Endothelial cell of umbilical vein (primary cell): ENCODE data around the gene CDK5.

Experiments
- CTCF ChIP-seq, 2 donors: IDR thresholded peaks; 1 replicate in 1 of 2; 2 replicates in 1 of 2; pipeline ENCODE4 v1.5.1; 2011; ENCODE audit warnings: low read length in 2 of 2, mild to moderate bottlenecking in 2 of 2, moderate library complexity in 2 of 2, control low read depth in 1 of 2, inconsistent platforms in 1 of 2, low read depth in 1 of 2; ENCODE audit not compliant: insufficient read depth in 1 of 2; ENCODE audit errors: extremely low read depth in 1 of 2
- EZH2 ChIP-seq: IDR thresholded peaks from 2 replicates; pipeline ENCODE4 v1.6.1; 2012; ENCODE audit warnings: borderline replicate concordance, low read depth, mild to moderate bottlenecking, moderate library complexity, low read length, inconsistent platforms; ENCODE audit not compliant: severe bottlenecking
- FOS ChIP-seq: IDR thresholded peaks from 2 replicates; pipeline ENCODE4 v1.6.1; 2011; ENCODE audit warnings: mild to moderate bottlenecking, low read length, moderate library complexity, borderline replicate concordance; ENCODE audit not compliant: insufficient read depth
- JUN ChIP-seq: IDR thresholded peaks from 2 replicates; pipeline ENCODE4 v1.6.1; 2011; ENCODE audit warnings: borderline replicate concordance, low read depth; ENCODE audit not compliant: insufficient read length, insufficient read depth
- MAX ChIP-seq: IDR thresholded peaks from 2 replicates; pipeline ENCODE4 v1.6.1; 2011; ENCODE audit not compliant: insufficient read depth, insufficient read length
- POLR2A ChIP-seq: IDR thresholded peaks from 2 replicates; pipeline ENCODE4 v1.6.1; 2012; ENCODE audit warnings: low read depth, mild to moderate bottlenecking, control low read depth, low read length
- POLR2AphosphoS5 ChIP-seq: IDR thresholded peaks from 2 replicates; pipeline ENCODE4 v1.6.1; 2012; ENCODE audit warnings: low read depth, mild to moderate bottlenecking, control low read depth, low read length, moderate library complexity; ENCODE audit not compliant: insufficient read depth

GRCh38 chr7:151014950-151015349 lies 42.7 kb downstream of the CDK5 start:
- TF ChIP-seq CTCF (IDR thresholded peaks at IDR 0.05; ENCODE audit: extremely low read depth in 1 of 2, insufficient read depth in 1 of 2, low read depth in 1 of 2, low read length in 2 of 2) (no peak), POLR2AphosphoS5 (no peak), POLR2A (no peak), JUN (no peak), FOS (no peak), EZH2 (no peak), MAX (no peak)
